ELF-1 (cell line): ENCODE measurements around the gene YPEL2.

Source experiments
- DNase-seq: peaks from one replicate; pipeline ENCODE4 v3.0.0-alpha.2; 2016; ENCODE audit warnings: low read depth, low spot score

Gene YPEL2

GRCh38 chr17:59431601-59432000, 100.1 kb downstream of the YPEL2 start:
- no peak for DNase-seq

- DNase-seq, result no peak
These were observed 101.2 kb downstream of the YPEL2 start for GRCh38 chr17:59432657-59433056.

GRCh38 chr17:59433586-59433985, 102.1 kb downstream of the YPEL2 start:
- no peak for DNase-seq

- no peak for DNase-seq
These were observed 103.0 kb downstream of the YPEL2 start for GRCh38 chr17:59434429-59434828.

- no peak for DNase-seq
These were observed 103.8 kb downstream of the YPEL2 start for GRCh38 chr17:59435238-59435637.

- no peak for DNase-seq
These were observed 105.4 kb downstream of the YPEL2 start for GRCh38 chr17:59436900-59437299.

GRCh38 chr17:59437791-59438281, 106.4 kb downstream of the YPEL2 start:
- DNase-seq, result no peak

- peak; percentile 21 for DNase-seq
These were observed 107.8 kb downstream of the YPEL2 start for GRCh38 chr17:59439262-59439661.

GRCh38 chr17:59439741-59440211, 108.3 kb downstream of the YPEL2 start:
- DNase-seq, result no peak

GRCh38 chr17:59440757-59441463, 109.5 kb downstream of the YPEL2 start:
- peak; percentile 92 for DNase-seq

GRCh38 chr17:59441464-59442096, 110.1 kb downstream of the YPEL2 start:
- DNase-seq, result no peak

- DNase-seq, result no peak
These were observed 111.7 kb downstream of the YPEL2 start for GRCh38 chr17:59443106-59443505.
